HG03342 (cell line): ENCODE results near the gene TMEM37.

Source experiments
- ATAC-seq: cut with Tn5 transposase; IDR thresholded peaks from one replicate; pipeline ENCODE4 v1.9.1; 2021; ENCODE audit warnings: mild to moderate bottlenecking, moderate library complexity; ENCODE audit not compliant: unreplicated experiment

TMEM37 gene

GRCh38 chr2:119449521-119449920, 17.9 kb downstream of the TMEM37 start:
- ATAC-seq = no peak

- no peak for ATAC-seq
Observed at GRCh38 chr2:119451336-119452050, 19.8 kb downstream of the TMEM37 start.

GRCh38 chr2:119453972-119454593, 22.4 kb downstream of the TMEM37 start:
- no peak for ATAC-seq

- no peak for ATAC-seq
Observed at GRCh38 chr2:119455066-119455718, 23.5 kb downstream of the TMEM37 start.

- ATAC-seq = no peak
Observed at GRCh38 chr2:119460076-119460475, 28.4 kb downstream of the TMEM37 start.

- ATAC-seq = no peak
Observed at GRCh38 chr2:119461811-119462210, 30.2 kb downstream of the TMEM37 start.

- ATAC-seq = no peak
Observed at GRCh38 chr2:119462574-119462973, 30.9 kb downstream of the TMEM37 start.

GRCh38 chr2:119463136-119463535, 31.5 kb downstream of the TMEM37 start:
- no peak for ATAC-seq

- ATAC-seq = no peak
Observed at GRCh38 chr2:119463990-119464389, 32.3 kb downstream of the TMEM37 start.

- ATAC-seq = no peak
Observed at GRCh38 chr2:119464981-119465380, 33.3 kb downstream of the TMEM37 start.

GRCh38 chr2:119465687-119466086, 34.0 kb downstream of the TMEM37 start:
- no peak for ATAC-seq

GRCh38 chr2:119466373-119466772, 34.7 kb downstream of the TMEM37 start:
- ATAC-seq = no peak

GRCh38 chr2:119468154-119468955, 36.7 kb downstream of the TMEM37 start:
- peak; percentile 39 for ATAC-seq

- ATAC-seq = no peak
Observed at GRCh38 chr2:119469131-119469530, 37.5 kb downstream of the TMEM37 start.

- no peak for ATAC-seq
Observed at GRCh38 chr2:119469661-119470297, 38.1 kb downstream of the TMEM37 start.

- ATAC-seq = no peak
Observed at GRCh38 chr2:119472749-119473148, 41.1 kb downstream of the TMEM37 start.

- no peak for ATAC-seq
Observed at GRCh38 chr2:119473621-119474370, 42.1 kb downstream of the TMEM37 start.

GRCh38 chr2:119474371-119475224, 42.9 kb downstream of the TMEM37 start:
- no peak for ATAC-seq

- no peak for ATAC-seq
Observed at GRCh38 chr2:119475225-119475856, 43.7 kb downstream of the TMEM37 start.
